ENCODE results near the gene FLRT3. TPM values are rescaled to one million over a fixed set of nuclear protein-coding genes. Genes with fewer than 3 reads are reported as not detected.

FLRT3 gene
- total RNA-seq (2011; cell fraction: chromatin; rRNA removed; ENCODE audit: low replicate concordance), result not detected in 2 replicates
- not detected in 2 replicates for total RNA-seq (2011; cell fraction: nucleolus; rRNA removed)
- not detected in 2 replicates for total RNA-seq (2011; cell fraction: nucleoplasm; rRNA removed)
- not detected in 2 replicates for total RNA-seq (2014; rRNA removed)
- not detected in 2 replicates for total RNA-seq (2014; rRNA removed; fragmentation: Illumina TruSeq; extraction: Trizol)
- total RNA-seq (2015; rRNA removed; fragmentation: Illumina TruSeq; extraction: Trizol), result not detected in 2 replicates
- total RNA-seq (2021), result 0.04 and 0.07 TPM in 2 replicates
- polyA plus RNA-seq (2011; rRNA removed), result not detected in 2 replicates
- polyA plus RNA-seq (2011; cell fraction: cytosol; rRNA removed), result not detected in 2 replicates
- not detected in 2 replicates for polyA plus RNA-seq (2011; cell fraction: nucleus; rRNA removed)
- polyA plus RNA-seq (2012), result not detected in 2 replicates
- polyA plus RNA-seq (2014; fragmentation: Illumina TruSeq; extraction: Trizol), result not detected in 2 replicates
- polyA plus RNA-seq (2014; fragmentation: Nextera tagmentation; extraction: Ambion mirVana), result not detected
- not detected in 2 replicates for polyA plus RNA-seq (2014; rRNA removed)
- not detected in 2 replicates for polyA minus RNA-seq (2011; rRNA and poly(A)+ RNA removed)
- not detected in 2 replicates for polyA minus RNA-seq (2011; cell fraction: cytosol; rRNA and poly(A)+ RNA removed)
- polyA minus RNA-seq (2011; cell fraction: nucleus; rRNA and poly(A)+ RNA removed), result not detected in 2 replicates
- Bru-seq, nascent RNA, result not detected
- BruChase-seq, experiment 1, labeled RNA remaining after a 2-hour chase, result not detected
- not detected for BruChase-seq, experiment 2, labeled RNA remaining after a 6-hour chase
- long read RNA-seq, experiment 1, result 0 reads
- long read RNA-seq, experiment 2, result 0 reads
- long read RNA-seq, experiment 3, result 0 reads

DNA sequence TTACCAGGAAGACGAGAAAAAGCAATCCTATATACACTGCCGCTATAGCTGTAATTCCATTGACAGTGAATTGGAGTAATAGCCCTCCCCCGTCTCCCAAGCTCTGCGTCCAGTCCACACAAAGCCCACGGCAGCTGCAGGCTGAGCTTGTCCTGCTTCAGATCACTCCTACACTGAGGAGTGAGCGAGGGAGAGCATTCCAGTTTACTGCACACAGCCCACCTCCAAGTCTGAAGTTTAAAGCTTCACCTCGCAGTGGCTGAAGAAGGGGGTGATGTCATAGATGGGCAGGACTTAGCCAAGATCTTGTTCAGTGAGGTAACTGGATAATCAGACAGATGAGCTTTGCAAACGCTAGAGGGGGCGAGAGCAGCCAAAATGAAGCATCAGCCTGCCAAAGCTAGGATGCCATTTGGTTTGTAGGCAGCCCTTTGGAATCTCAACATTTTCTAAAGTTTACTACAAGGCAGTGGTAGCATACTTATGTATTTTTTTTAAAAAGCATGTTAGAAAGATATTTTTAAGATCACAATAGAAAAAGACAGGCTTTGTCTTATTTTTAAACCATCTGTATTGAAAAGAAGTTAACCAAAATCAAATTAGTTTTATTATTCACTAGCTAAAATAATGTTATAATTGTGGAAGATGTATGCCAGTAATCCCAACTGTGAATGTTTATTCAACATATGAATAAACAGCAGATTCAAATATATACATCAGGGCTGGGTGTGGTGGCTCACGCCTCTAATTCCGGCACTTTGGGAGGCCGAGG lies at the start of gene FLRT3:
FLRT3 (minus strand) TSS at position 213 of the 772 bp plus-strand sequence. CDS start 10,106 bp downstream, outside the sequence.
- Histone ChIP-seq H3K4me1 (replicated peaks in 1 of 2; ENCODE audit: control insufficient read depth in 2 of 2, insufficient read depth in 2 of 2, low read length in 2 of 2) (no peaks in the 10 kb centered on the region), H3K4me3 (no peak within 1 kb of the TSS), H3K79me2 (ENCODE audit: control insufficient read depth, insufficient read depth, low read length) (no peaks in the 10 kb centered on the region), H2AFZ (ENCODE audit: low read depth, low read length) (no peak within 1 kb of the TSS), H3K9ac (ENCODE audit: insufficient read depth in 1 of 2, low read depth in 2 of 2, low read length in 2 of 2) (no peak within 1 kb of the TSS), H3K27me3 (ENCODE audit: control insufficient read depth in 2 of 2, insufficient read depth in 2 of 2, low read length in 2 of 2) (no peaks in the 10 kb centered on the region), H3K9me1 (ENCODE audit: control insufficient read depth, insufficient read depth, low read length) (no peaks in the 10 kb centered on the region), H3K4me2 (ENCODE audit: insufficient read depth, low read length) (no peak within 1 kb of the TSS), H3K27ac (ENCODE audit: extremely low read depth, low read depth, low read length) (no peak within 1 kb of the TSS), H4K20me1 (replicated peaks; ENCODE audit: control insufficient read depth, insufficient read depth, low read length) (no peaks in the 10 kb centered on the region), H3K9me3 (replicated peaks; ENCODE audit: control insufficient read depth, insufficient read depth, low read depth, low read length) (no peaks in the 10 kb centered on the region), H3K36me3 (ENCODE audit: control insufficient read depth, insufficient read depth, low read length) (no peaks in the 10 kb centered on the region)
- TF ChIP-seq, protein P1, sequence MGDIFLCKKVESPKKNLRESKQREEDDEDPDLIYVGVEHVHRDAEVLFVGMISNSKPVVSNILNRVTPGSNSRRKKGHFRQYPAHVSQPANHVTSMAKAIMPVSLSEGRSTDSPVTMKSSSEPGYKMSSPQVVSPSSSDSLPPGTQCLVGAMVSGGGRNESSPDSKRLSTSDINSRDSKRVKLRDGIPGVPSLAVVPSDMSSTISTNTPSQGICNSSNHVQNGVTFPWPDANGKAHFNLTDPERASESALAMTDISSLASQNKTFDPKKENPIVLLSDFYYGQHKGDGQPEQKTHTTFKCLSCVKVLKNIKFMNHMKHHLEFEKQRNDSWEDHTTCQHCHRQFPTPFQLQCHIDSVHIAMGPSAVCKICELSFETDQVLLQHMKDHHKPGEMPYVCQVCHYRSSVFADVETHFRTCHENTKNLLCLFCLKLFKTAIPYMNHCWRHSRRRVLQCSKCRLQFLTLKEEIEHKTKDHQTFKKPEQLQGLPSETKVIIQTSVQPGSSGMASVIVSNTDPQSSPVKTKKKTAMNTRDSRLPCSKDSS (IDR thresholded peaks at IDR 0.05; ENCODE audit: low read depth, partially characterized antibody), result no peak
- TF ChIP-seq RAD21 (CRISPR knock-in tag; conservative IDR thresholded peaks at IDR 0.05 in 1 of 2, IDR thresholded peaks at IDR 0.05 in 1 of 2), result 0 out of 4 replicates have a peak, but pooled peaks of 1 of the 2 experiments have one; percentile 11
- no TSS peak for BruUV-seq (replicated peaks)
- POLR2A ChIA-PET, result no interaction called here
- ATAC-seq (no peak), DNase-seq (ENCODE audit: extremely low read depth in 1 of 4, low spot score in 3 of 4) (peak in 1 of 4 experiments; percentile 4), FAIRE-seq (no peak)
- intact Hi-C loops (cut with micrococcal nuclease), result no loop called here
- CTCF ChIA-PET (ENCODE audit: low intra/inter-chr PET ratio), result no interaction called here
- in situ Hi-C loops (cut with MboI), result no loop called here
- WGBS (ENCODE audit: insufficient coverage, low coverage, missing lambda C conversion rate), result 0% methylated on average over 6 of the region's 12 CpGs
